GM19324 (cell line): ENCODE results near the gene DGCR6L.
"Not testable (repeated sequence)": the region's sequence is repeated elsewhere in the genome, so short reads cannot be mapped to it uniquely, and the experiment has no call there.

Experiments
- ATAC-seq: cut with Tn5 transposase; IDR thresholded peaks from one replicate; pipeline ENCODE4 v1.9.1; 2021; ENCODE audit warnings: mild to moderate bottlenecking, moderate library complexity; ENCODE audit not compliant: unreplicated experiment, low FRiP score

The DGCR6L gene

GRCh38 chr22:20265772-20266666 lies 53.8 kb downstream of the DGCR6L start:
- ATAC-seq, result not testable (repeated sequence)

GRCh38 chr22:20264614-20265452 lies 55.0 kb downstream of the DGCR6L start:
- no peak for ATAC-seq
